ENCODE measurements around the gene TARBP1. TPM values are rescaled to one million over a fixed set of nuclear protein-coding genes. Genes with fewer than 3 reads are reported as not detected.

Gene TARBP1
- total and polyA plus RNA-seq, 2 donors (not counting 1 experiment from before 2014, with no cell fraction given): 35.4 to 71.5 TPM

- Mint-ChIP-seq H3K9me3 (ENCODE audit: insufficient read depth) (no peaks in the 10 kb centered on the region), H3K27me3 (peaks cover 5% of the 10 kb centered on the region), H3K4me3 (peak overlapping the region; percentile 87), H3K27ac (peak overlapping the region; percentile 89), H3K4me1 (peaks cover 48% of the 10 kb centered on the region)
- 7% methylated on average over 10 of the region's 15 CpGs for whole genome bisulfite sequencing (ENCODE audit: insufficient coverage)
- peak overlapping the region; percentile 76 for H3K4me2 ChIP-seq (replicated peaks; ENCODE audit: low read depth, low read length, poor library complexity, severe bottlenecking)
- no peak for TF ChIP-seq EZH2 (IDR thresholded peaks at IDR 0.05; ENCODE audit: borderline replicate concordance, insufficient read depth, low read depth, low read length, poor library complexity, severe bottlenecking)
- TF ChIP-seq, protein P1, sequence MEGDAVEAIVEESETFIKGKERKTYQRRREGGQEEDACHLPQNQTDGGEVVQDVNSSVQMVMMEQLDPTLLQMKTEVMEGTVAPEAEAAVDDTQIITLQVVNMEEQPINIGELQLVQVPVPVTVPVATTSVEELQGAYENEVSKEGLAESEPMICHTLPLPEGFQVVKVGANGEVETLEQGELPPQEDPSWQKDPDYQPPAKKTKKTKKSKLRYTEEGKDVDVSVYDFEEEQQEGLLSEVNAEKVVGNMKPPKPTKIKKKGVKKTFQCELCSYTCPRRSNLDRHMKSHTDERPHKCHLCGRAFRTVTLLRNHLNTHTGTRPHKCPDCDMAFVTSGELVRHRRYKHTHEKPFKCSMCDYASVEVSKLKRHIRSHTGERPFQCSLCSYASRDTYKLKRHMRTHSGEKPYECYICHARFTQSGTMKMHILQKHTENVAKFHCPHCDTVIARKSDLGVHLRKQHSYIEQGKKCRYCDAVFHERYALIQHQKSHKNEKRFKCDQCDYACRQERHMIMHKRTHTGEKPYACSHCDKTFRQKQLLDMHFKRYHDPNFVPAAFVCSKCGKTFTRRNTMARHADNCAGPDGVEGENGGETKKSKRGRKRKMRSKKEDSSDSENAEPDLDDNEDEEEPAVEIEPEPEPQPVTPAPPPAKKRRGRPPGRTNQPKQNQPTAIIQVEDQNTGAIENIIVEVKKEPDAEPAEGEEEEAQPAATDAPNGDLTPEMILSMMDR (IDR thresholded peaks at IDR 0.05): no peak
- no peaks in the 10 kb centered on the region for H3K27me3 ChIP-seq (replicated peaks in 1 of 4; ENCODE audit: control extremely low read depth in 1 of 4, control insufficient read depth in 3 of 4, insufficient read depth in 4 of 4, low read length in 3 of 4)
- H2AFZ ChIP-seq (ENCODE audit: insufficient read depth, low read depth, low read length, poor library complexity, severe bottlenecking): peak overlapping the region; percentile 86
- intact Hi-C loops (cut with micrococcal nuclease): loop anchor here (1.0 to 5.0 kb wide), 7 partner anchors 79 to 1025 kb away; partner anchors contain the start of genes B3GALNT2, COA6, IRF2BP2 and RBM34
- H3K36me3 ChIP-seq (replicated peaks in 1 of 2; ENCODE audit: control extremely low read depth in 1 of 2, control insufficient read depth in 1 of 2, extremely low read depth in 1 of 2, insufficient read depth in 2 of 2, low read length in 1 of 2): no peaks in the 10 kb centered on the region
- H3K4me3 ChIP-seq (ENCODE audit: control extremely low read depth in 1 of 5, extremely low read depth in 1 of 5, insufficient read depth in 1 of 5, low read depth in 2 of 5, low read length in 4 of 5): peak overlapping the region; percentile 46 to 76 (median 68)
- CTCF ChIA-PET: interaction anchor here (0.6 to 1.5 kb wide), 7 partner anchors 22 to 1027 kb away, joined by 3 to 5 read pairs (median 3); partner anchors contain the start of gene B3GALNT2
- peaks cover 41 to 44% of the 10 kb centered on the region in 2 donors for H3K4me1 ChIP-seq (ENCODE audit: control insufficient read depth in 2 of 2, insufficient read depth in 2 of 2, low read length in 2 of 2)
- peak overlapping the region; percentile 49 to 69 for H3K27ac ChIP-seq (ENCODE audit: low read length in 2 of 2)
- H4K20me1 ChIP-seq (ENCODE audit: control insufficient read depth, insufficient read depth, low read length, poor library complexity, severe bottlenecking): peaks cover 4% of the 10 kb centered on the region
- DNase-seq (no peak), ATAC-seq (ENCODE audit: low read depth) (no peak)
- peaks cover 0 to 4% (median 0%) of the 10 kb centered on the region in 3 donors for H3K9me3 ChIP-seq (ENCODE audit: control extremely low read depth in 1 of 3, control insufficient read depth in 2 of 3, insufficient read depth in 1 of 3, low read length in 2 of 3)
- POLR2A ChIA-PET: interaction anchor here (0.6 to 1.3 kb wide), 5 partner anchors 9 to 737 kb away, joined by 3 to 6 read pairs (median 4); partner anchors contain the start of gene COA6
- peak overlapping the region; percentile 60 for H3K9ac ChIP-seq (ENCODE audit: low read length)
- peaks cover 45% of the 10 kb centered on the region for H3K79me2 ChIP-seq (ENCODE audit: control insufficient read depth, insufficient read depth, low read length)
These were observed 1.4 kb downstream of the TARBP1 start for GRCh38 chr1:234477386-234478151.

DNA sequence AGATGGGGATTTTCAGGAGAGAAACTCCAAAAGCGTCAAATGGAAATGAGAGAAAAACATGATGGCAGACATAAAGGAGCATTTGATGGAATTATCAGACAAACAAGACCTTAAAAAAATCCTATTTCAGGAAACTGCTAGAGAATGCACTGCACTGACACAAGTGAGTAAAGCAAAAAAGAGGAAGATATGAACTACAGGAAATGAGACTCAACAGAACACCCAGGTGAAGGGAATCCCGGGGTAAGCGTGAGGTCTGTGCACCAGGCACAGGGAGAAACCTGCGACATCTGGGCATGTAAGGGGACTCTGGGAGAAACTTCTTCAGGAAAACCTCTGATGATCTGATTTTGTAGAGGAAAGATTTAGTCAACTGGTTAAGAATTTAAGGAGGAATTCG, 2.8 kb downstream of the TARBP1 start:
- H3K79me2 ChIP-seq (ENCODE audit: control insufficient read depth, insufficient read depth, low read length): peaks cover 52% of the 10 kb centered on the region
- H3K4me1 Mint-ChIP-seq: peaks cover 48% of the 10 kb centered on the region
- intact Hi-C loops (cut with micrococcal nuclease): loop anchor here (2.0 to 5.0 kb wide), 2 partner anchors 77 to 1026 kb away; partner anchors contain the start of gene B3GALNT2

More for the DNA sequence above, 2.8 kb downstream of the TARBP1 start:
- Histone ChIP-seq H3K36me3 (replicated peaks in 1 of 2; ENCODE audit: control extremely low read depth in 1 of 2, control insufficient read depth in 1 of 2, extremely low read depth in 1 of 2, insufficient read depth in 2 of 2, low read length in 1 of 2) (no peaks in the 10 kb centered on the region), H3K4me3 (ENCODE audit: control extremely low read depth in 1 of 5, extremely low read depth in 1 of 5, insufficient read depth in 1 of 5, low read depth in 2 of 5, low read length in 4 of 5) (no peak overlapping the region), H3K9ac (ENCODE audit: low read length) (peak overlapping the region; percentile 11), H3K27me3 (replicated peaks in 1 of 4; ENCODE audit: control extremely low read depth in 1 of 4, control insufficient read depth in 3 of 4, insufficient read depth in 4 of 4, low read length in 3 of 4) (no peaks in the 10 kb centered on the region), H3K9me3 (ENCODE audit: control extremely low read depth in 1 of 3, control insufficient read depth in 2 of 3, insufficient read depth in 1 of 3, low read length in 2 of 3) (peaks cover 0 to 4% (median 0%) of the 10 kb centered on the region in 3 donors), H3K27ac (ENCODE audit: low read length in 2 of 2) (no peak overlapping the region), H2AFZ (ENCODE audit: insufficient read depth, low read depth, low read length, poor library complexity, severe bottlenecking) (peak overlapping the region; percentile 6), H3K4me1 (ENCODE audit: control insufficient read depth in 2 of 2, insufficient read depth in 2 of 2, low read length in 2 of 2) (peaks cover 42 to 44% of the 10 kb centered on the region in 2 donors), H4K20me1 (ENCODE audit: control insufficient read depth, insufficient read depth, low read length, poor library complexity, severe bottlenecking) (peaks cover 4% of the 10 kb centered on the region), H3K4me2 (replicated peaks; ENCODE audit: low read depth, low read length, poor library complexity, severe bottlenecking) (peak overlapping the region; percentile 42)
- Mint-ChIP-seq H3K4me3 (peak overlapping the region; percentile 74), H3K27ac (peak overlapping the region; percentile 66), H3K27me3 (no peaks in the 10 kb centered on the region), H3K9me3 (ENCODE audit: insufficient read depth) (no peaks in the 10 kb centered on the region)
- 0% methylated on average over 3 of the region's 5 CpGs for WGBS (ENCODE audit: insufficient coverage)
- POLR2A ChIA-PET: no interaction called here
- DNase-seq (peak; percentile 59), ATAC-seq (ENCODE audit: low read depth) (no peak)
- CTCF ChIA-PET: no interaction called here
- TF ChIP-seq, protein P1 (IDR thresholded peaks at IDR 0.05): no peak
- no peak for TF ChIP-seq EZH2 (IDR thresholded peaks at IDR 0.05; ENCODE audit: borderline replicate concordance, insufficient read depth, low read depth, low read length, poor library complexity, severe bottlenecking)
